Natural killer cell treated with Interleukin-12 subunit alpha and Interleukin-12 subunit beta and Interleukin-15 and Interleukin-18, amount 100 ng/mL, for 72 hours (primary cell): ENCODE data around the gene KLHL10. TPM values are rescaled to one million over a fixed set of nuclear protein-coding genes. Genes with fewer than 3 reads are reported as not detected.
"Not testable (repeated sequence)": the region's sequence is repeated elsewhere in the genome, so short reads cannot be mapped to it uniquely, and the experiment has no call there.

Source experiments
- ATAC-seq, 2 donors: fragments of 150-1000 bp; cut with Tn5 transposase in 1 of 2; sonication (Bioruptor Pico), chemical (Tn5 transposase) in 1 of 2; 2 replicates each; pipeline ENCODE4 v1.10.0; 2021
- DNase-seq: peaks from one replicate; pipeline ENCODE4 v3.0.0; 2022; ENCODE audit warnings: low spot score
- H3K27ac Mint-ChIP-seq, 2 donors: 1 replicate in 1 of 2; 2 replicates in 1 of 2; pipeline ENCODE4 v1.8.0; 2022; ENCODE audit warnings: mixed read lengths in 2 of 2, mild to moderate bottlenecking in 1 of 2, moderate library complexity in 1 of 2
- H3K27me3 Mint-ChIP-seq, 2 donors: 1 replicate in 1 of 2; 2 replicates in 1 of 2; pipeline ENCODE4 v1.8.0; 2022; ENCODE audit warnings: mixed read lengths in 2 of 2
- H3K36me3 Mint-ChIP-seq: one replicate; pipeline ENCODE4 v1.8.0; 2022; ENCODE audit warnings: mixed read lengths
- H3K4me1 Mint-ChIP-seq, 2 donors: 1 replicate in 1 of 2; 2 replicates in 1 of 2; pipeline ENCODE4 v1.8.0; 2022; ENCODE audit warnings: low read depth in 2 of 2, mixed read lengths in 2 of 2, mild to moderate bottlenecking in 1 of 2
- H3K4me3 Mint-ChIP-seq: one replicate; pipeline ENCODE4 v1.8.0; 2022; ENCODE audit warnings: mixed read lengths
- H3K9me3 Mint-ChIP-seq: 2 replicates; pipeline ENCODE4 v1.8.0; 2022; ENCODE audit warnings: mixed read lengths
- total RNA-seq, 2 donors: library from RNA; stranded (reverse); gene quantifications; one replicate each; pipeline ENCODE4 v1.2.3, GENCODE V29; 2022

Gene KLHL10
- total RNA-seq, 2 donors from 2014 or later, result not detected

DNA sequence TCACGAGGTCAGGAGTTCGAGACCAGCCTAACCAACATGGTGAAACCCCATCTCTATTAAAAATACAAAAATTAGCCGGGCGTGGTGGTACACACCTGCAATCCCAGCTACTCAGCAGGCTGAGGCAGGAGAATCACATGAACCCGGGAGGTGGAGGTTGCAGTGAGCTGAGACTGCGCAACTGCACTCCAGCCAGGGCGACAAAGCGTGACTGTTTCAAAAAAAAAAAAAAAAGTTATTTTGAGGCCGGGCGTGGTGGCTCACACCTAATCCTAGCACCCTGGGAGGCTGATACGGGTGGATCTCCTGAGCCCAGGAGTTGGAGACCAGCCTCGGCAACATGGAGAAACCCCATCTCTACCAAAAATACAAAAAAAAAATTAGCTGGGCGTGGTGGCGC lies 13.8 kb downstream of the KLHL10 start:
- not testable (repeated sequence) for H3K9me3 Mint-ChIP-seq, DNase-seq, ATAC-seq, H3K27me3 Mint-ChIP-seq, H3K36me3 Mint-ChIP-seq, H3K4me1 Mint-ChIP-seq, H3K4me3 Mint-ChIP-seq, H3K27ac Mint-ChIP-seq

- H3K27me3 Mint-ChIP-seq, result no peaks in the 10 kb centered on the region
- H3K36me3 Mint-ChIP-seq, result no peaks in the 10 kb centered on the region
- H3K27ac Mint-ChIP-seq, result no peak overlapping the region
- DNase-seq, result no peak
- H3K9me3 Mint-ChIP-seq, result no peaks in the 10 kb centered on the region
- no peak overlapping the region for H3K4me3 Mint-ChIP-seq
- ATAC-seq, result no peak
- peaks cover 12 to 13% of the 10 kb centered on the region in 2 donors for H3K4me1 Mint-ChIP-seq
Observed at GRCh38 chr17:41860254-41860931, 22.8 kb downstream of the KLHL10 start.

DNA sequence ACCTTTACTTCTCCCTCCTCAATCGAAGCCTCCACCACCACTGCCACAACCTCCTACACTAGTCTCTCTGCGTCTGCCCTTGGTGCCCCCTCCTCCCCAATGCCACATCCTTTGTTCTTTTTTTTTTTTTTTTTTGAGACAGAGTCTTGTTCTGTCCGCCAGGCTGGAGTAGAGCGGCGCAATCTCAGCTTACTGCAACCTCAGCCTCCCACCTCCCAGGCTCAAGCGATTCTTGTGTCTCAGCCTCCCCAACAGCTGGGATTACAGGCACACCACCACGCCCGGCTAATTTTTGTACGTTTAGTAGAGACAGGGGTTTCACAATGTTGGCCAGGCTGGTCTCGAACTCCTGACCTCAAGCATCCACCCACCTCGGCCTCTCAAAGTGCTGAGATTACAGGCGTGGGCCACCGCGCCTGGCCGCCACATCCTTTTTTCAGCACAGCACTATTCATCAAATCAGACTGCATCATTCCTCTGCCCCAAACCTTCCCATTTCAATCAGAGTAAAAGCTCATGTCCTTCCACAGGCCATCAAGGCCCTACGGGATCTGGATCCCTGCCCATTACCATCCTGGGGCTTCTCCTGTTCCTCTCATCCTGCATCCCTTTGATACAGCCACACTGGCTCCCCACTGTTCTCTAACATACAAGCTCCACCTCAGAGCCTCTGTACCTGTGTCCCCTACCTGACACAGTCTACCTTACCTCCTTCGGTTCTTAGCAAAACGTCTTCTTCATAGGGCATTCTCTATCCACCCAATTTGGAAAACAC lies 25.6 kb downstream of the KLHL10 start:
- peaks cover 10 to 16% of the 10 kb centered on the region in 2 donors for H3K4me1 Mint-ChIP-seq
- no peaks in the 10 kb centered on the region for H3K9me3 Mint-ChIP-seq
- no peak overlapping the region for H3K4me3 Mint-ChIP-seq
- ATAC-seq (no peak), DNase-seq (no peak)
- no peak overlapping the region for H3K27ac Mint-ChIP-seq
- peaks cover 4% of the 10 kb centered on the region for H3K36me3 Mint-ChIP-seq
- no peaks in the 10 kb centered on the region for H3K27me3 Mint-ChIP-seq

GRCh38 chr17:41864498-41864835 lies 26.8 kb downstream of the KLHL10 start:
- DNase-seq, result peak; percentile 68
- peaks cover 10 to 16% of the 10 kb centered on the region in 2 donors for H3K4me1 Mint-ChIP-seq
- H3K27ac Mint-ChIP-seq, result no peak overlapping the region
- no peaks in the 10 kb centered on the region for H3K9me3 Mint-ChIP-seq
- ATAC-seq, result no peak
- no peak overlapping the region for H3K4me3 Mint-ChIP-seq
- peaks cover 10% of the 10 kb centered on the region for H3K36me3 Mint-ChIP-seq
- no peaks in the 10 kb centered on the region for H3K27me3 Mint-ChIP-seq

GRCh38 chr17:41864836-41865595 lies 27.4 kb downstream of the KLHL10 start, which contains the start of gene KLHL11:
TSS of gene KLHL11 (minus strand) at chr17:41865423. CDS start at chr17:41865370, 53 bp downstream.
- peak; percentile 89 for DNase-seq
- Mint-ChIP-seq H3K4me3 (no peak within 1 kb of the TSS), H3K9me3 (no peaks in the 10 kb centered on the region), H3K27me3 (no peaks in the 10 kb centered on the region), H3K4me1 (peaks cover 10 to 16% of the 10 kb centered on the region in 2 donors), H3K36me3 (peaks cover 10% of the 10 kb centered on the region), H3K27ac (peak within 1 kb of the TSS in 1 of 2 donors; percentile 26)
- ATAC-seq, result peak; percentile 98

GRCh38 chr17:41865596-41865893 lies 27.9 kb downstream of the KLHL10 start:
- Mint-ChIP-seq H3K27ac (peak overlapping the region in 1 of 2 donors; percentile 26), H3K27me3 (no peaks in the 10 kb centered on the region), H3K4me3 (no peak overlapping the region), H3K36me3 (peaks cover 10% of the 10 kb centered on the region), H3K9me3 (no peaks in the 10 kb centered on the region), H3K4me1 (peaks cover 9 to 12% of the 10 kb centered on the region in 2 donors)
- no peak for ATAC-seq
- DNase-seq, result no peak

DNA sequence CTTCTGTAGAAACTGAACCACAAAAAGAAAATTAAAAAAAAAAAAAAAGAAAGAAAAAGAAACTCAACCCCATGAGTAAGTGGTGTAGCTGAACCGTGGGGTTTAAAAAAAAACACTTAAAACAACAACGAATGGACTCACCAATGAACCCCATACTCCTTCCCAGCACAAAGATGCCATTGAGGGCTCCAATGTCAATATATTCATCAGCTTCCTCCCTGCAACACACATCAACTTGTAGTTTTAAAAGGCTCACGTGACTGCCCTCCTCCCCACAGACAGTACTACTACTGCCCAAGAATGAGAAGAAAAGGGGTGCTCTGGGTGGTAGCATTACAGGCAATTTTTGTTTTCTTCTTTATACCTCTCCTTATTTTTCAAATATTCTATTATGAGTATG lies 30.9 kb downstream of the KLHL10 start:
- Mint-ChIP-seq H3K36me3 (peaks cover 10% of the 10 kb centered on the region), H3K4me1 (peaks cover 3 to 4% of the 10 kb centered on the region in 2 donors), H3K4me3 (no peak overlapping the region), H3K27ac (peak overlapping the region in 1 of 2 donors; percentile 58), H3K9me3 (no peaks in the 10 kb centered on the region), H3K27me3 (no peaks in the 10 kb centered on the region)
- ATAC-seq (no peak), DNase-seq (no peak)

DNA sequence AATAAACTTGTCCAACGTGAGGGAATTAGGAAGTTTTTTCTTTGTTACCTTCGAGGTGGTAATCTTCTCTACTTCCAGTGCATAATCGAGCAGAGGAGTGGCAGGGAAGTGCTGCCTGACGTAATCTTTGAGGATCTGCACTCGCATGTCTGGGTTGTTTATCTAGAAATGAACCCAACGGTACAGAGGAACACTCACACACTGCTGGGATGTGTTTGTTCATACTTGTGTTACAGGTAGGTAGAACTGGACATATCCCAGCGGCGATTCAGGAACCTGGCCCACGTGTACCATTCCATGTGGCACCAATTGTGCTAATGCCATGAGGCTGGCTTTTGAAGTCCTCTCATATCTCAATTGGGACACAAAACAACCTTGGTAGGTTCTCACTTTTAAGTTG lies 31.8 kb downstream of the KLHL10 start:
- H3K27ac Mint-ChIP-seq, result peak overlapping the region in 1 of 2 donors; percentile 58
- H3K36me3 Mint-ChIP-seq, result peaks cover 10% of the 10 kb centered on the region
- ATAC-seq (no peak), DNase-seq (no peak)
- H3K4me3 Mint-ChIP-seq, result no peak overlapping the region
- H3K4me1 Mint-ChIP-seq, result peaks cover 3 to 4% of the 10 kb centered on the region in 2 donors
- no peaks in the 10 kb centered on the region for H3K27me3 Mint-ChIP-seq
- H3K9me3 Mint-ChIP-seq, result no peaks in the 10 kb centered on the region

GRCh38 chr17:41870097-41870496 lies 32.5 kb downstream of the KLHL10 start:
- H3K9me3 Mint-ChIP-seq, result no peaks in the 10 kb centered on the region
- H3K27me3 Mint-ChIP-seq, result no peaks in the 10 kb centered on the region
- no peak for ATAC-seq
- peaks cover 10% of the 10 kb centered on the region for H3K36me3 Mint-ChIP-seq
- no peak for DNase-seq
- peaks cover 3 to 4% of the 10 kb centered on the region in 2 donors for H3K4me1 Mint-ChIP-seq
- no peak overlapping the region for H3K27ac Mint-ChIP-seq
- no peak overlapping the region for H3K4me3 Mint-ChIP-seq

GRCh38 chr17:41870627-41871026 lies 33.0 kb downstream of the KLHL10 start:
- ATAC-seq, result no peak
- H3K27ac Mint-ChIP-seq, result no peak overlapping the region

GRCh38 chr17:41871789-41872188 lies 34.2 kb downstream of the KLHL10 start:
- Mint-ChIP-seq H3K4me3 (no peak overlapping the region), H3K27ac (no peak overlapping the region), H3K36me3 (peaks cover 9% of the 10 kb centered on the region)

More at GRCh38 chr17:41870627-41871026, 33.0 kb downstream of the KLHL10 start:
- H3K9me3 Mint-ChIP-seq, result no peaks in the 10 kb centered on the region
- no peak for DNase-seq
- H3K27me3 Mint-ChIP-seq, result no peaks in the 10 kb centered on the region
- H3K4me3 Mint-ChIP-seq, result no peak overlapping the region
- peaks cover 10% of the 10 kb centered on the region for H3K36me3 Mint-ChIP-seq
- H3K4me1 Mint-ChIP-seq, result peaks cover under 1% of the 10 kb centered on the region in 2 donors

GRCh38 chr17:41873559-41874292 lies 36.1 kb downstream of the KLHL10 start:
- ATAC-seq (no peak), DNase-seq (no peak)
- H3K4me3 Mint-ChIP-seq, result no peak overlapping the region
- H3K36me3 Mint-ChIP-seq, result peaks cover 9% of the 10 kb centered on the region
- no peaks in the 10 kb centered on the region for H3K4me1 Mint-ChIP-seq
- H3K27me3 Mint-ChIP-seq, result no peaks in the 10 kb centered on the region
- H3K27ac Mint-ChIP-seq, result no peak overlapping the region
- no peaks in the 10 kb centered on the region for H3K9me3 Mint-ChIP-seq

More at GRCh38 chr17:41871789-41872188, 34.2 kb downstream of the KLHL10 start:
- Mint-ChIP-seq H3K4me1 (no peaks in the 10 kb centered on the region), H3K9me3 (no peaks in the 10 kb centered on the region), H3K27me3 (no peaks in the 10 kb centered on the region)
- DNase-seq, result no peak
- ATAC-seq, result no peak

DNA sequence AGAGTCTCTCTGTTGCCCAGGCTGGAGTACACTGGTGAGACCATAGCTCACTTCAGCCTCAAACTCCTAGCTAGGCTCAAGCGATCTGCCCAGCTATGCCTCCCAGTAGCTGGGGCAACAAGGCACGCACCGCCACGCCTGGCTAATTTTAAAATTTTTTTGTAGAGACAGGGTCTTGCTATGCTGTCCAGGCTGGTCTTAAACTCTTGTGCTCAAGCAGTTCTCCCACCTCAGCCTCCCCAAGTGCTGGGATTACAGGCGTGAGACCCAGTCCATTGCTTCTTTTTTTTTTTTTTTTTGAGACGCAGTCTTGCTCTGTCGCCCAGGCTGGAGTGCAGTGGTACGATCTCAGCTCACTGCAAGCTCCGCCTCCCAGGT lies 36.7 kb downstream of the KLHL10 start:
- not testable (repeated sequence) for H3K4me3 Mint-ChIP-seq, H3K9me3 Mint-ChIP-seq, ATAC-seq, H3K4me1 Mint-ChIP-seq, H3K27ac Mint-ChIP-seq, H3K27me3 Mint-ChIP-seq, DNase-seq, H3K36me3 Mint-ChIP-seq
